22Rv1 (cell line): ENCODE results near the gene CAMTA2.

Experiments used
- ZFX ChIP-seq: fragments of 450-650 bp; IDR thresholded peaks from 2 replicates; pipeline ENCODE4 v1.6.1; 2017; ENCODE audit warnings: antibody characterized with exemption, borderline replicate concordance
- TF ChIP-seq, protein P1 (sequence below): fragments of 450-650 bp; IDR thresholded peaks from 2 replicates; pipeline ENCODE4 v1.5.1; 2017; ENCODE audit warnings: mild to moderate bottlenecking

DNA sequence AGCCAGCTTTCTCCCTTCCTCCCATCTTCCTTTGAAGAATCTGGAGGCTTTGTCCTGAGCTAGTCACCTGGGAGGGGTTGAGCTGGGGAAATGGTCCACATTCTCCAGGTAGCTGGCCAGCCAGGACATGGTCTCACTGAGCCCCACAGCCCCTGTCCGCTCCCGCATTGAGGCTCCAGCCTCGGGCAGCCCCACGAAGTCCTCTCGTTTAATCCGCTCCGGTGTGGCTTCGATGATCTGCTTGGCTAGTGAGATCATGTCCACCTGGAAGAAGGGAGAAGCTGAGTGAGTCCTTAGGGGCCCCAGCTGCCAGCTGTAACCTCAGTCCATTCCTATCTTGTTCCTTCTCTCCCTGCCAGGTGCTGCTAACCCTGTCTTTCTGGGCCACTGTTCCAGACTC lies 17.2 kb downstream of the CAMTA2 start:
- TF ChIP-seq, protein P1, sequence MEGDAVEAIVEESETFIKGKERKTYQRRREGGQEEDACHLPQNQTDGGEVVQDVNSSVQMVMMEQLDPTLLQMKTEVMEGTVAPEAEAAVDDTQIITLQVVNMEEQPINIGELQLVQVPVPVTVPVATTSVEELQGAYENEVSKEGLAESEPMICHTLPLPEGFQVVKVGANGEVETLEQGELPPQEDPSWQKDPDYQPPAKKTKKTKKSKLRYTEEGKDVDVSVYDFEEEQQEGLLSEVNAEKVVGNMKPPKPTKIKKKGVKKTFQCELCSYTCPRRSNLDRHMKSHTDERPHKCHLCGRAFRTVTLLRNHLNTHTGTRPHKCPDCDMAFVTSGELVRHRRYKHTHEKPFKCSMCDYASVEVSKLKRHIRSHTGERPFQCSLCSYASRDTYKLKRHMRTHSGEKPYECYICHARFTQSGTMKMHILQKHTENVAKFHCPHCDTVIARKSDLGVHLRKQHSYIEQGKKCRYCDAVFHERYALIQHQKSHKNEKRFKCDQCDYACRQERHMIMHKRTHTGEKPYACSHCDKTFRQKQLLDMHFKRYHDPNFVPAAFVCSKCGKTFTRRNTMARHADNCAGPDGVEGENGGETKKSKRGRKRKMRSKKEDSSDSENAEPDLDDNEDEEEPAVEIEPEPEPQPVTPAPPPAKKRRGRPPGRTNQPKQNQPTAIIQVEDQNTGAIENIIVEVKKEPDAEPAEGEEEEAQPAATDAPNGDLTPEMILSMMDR = no peak
- TF ChIP-seq ZFX = no peak
